ENCODE measurements around the gene ELL2.
"Not testable (repeated sequence)": the region's sequence is repeated elsewhere in the genome, so short reads cannot be mapped to it uniquely, and the experiment has no call there.

ELL2 gene

GRCh38 chr5:95861221-95861863 is 100.3 kb downstream of the ELL2 start:
- peak overlapping the region; percentile 92 for H3K27ac Mint-ChIP-seq

GRCh38 chr5:95859661-95860060 is 102.0 kb downstream of the ELL2 start:
- peaks cover 37 to 55% of the 10 kb centered on the region in 2 donors for H3K4me1 Mint-ChIP-seq
- H3K9me3 Mint-ChIP-seq, result no peaks in the 10 kb centered on the region
- ATAC-seq (replicated peaks), result no peak
- H3K27me3 Mint-ChIP-seq, result no peaks in the 10 kb centered on the region
- no peak for DNase-seq
- H3K36me3 Mint-ChIP-seq, result no peaks in the 10 kb centered on the region
- H3K4me3 Mint-ChIP-seq, result peak overlapping the region in 1 of 2 donors; percentile 12
- H3K27ac Mint-ChIP-seq, result no peak overlapping the region

More at GRCh38 chr5:95861221-95861863, 100.3 kb downstream of the ELL2 start:
- peak; percentile 35 for DNase-seq
- H3K27me3 Mint-ChIP-seq, result no peaks in the 10 kb centered on the region
- H3K4me1 Mint-ChIP-seq, result peaks cover 41 to 59% of the 10 kb centered on the region in 2 donors
- H3K4me3 Mint-ChIP-seq, result peak overlapping the region; percentile 61 to 76
- no peaks in the 10 kb centered on the region for H3K36me3 Mint-ChIP-seq
- ATAC-seq (replicated peaks), result peak; percentile 23 to 58
- no peaks in the 10 kb centered on the region for H3K9me3 Mint-ChIP-seq

GRCh38 chr5:95858661-95859595 is 102.7 kb downstream of the ELL2 start:
- H3K27me3 Mint-ChIP-seq, result no peaks in the 10 kb centered on the region
- peak; percentile 91 to 92 for ATAC-seq (replicated peaks)
- peaks cover 37 to 55% of the 10 kb centered on the region in 2 donors for H3K4me1 Mint-ChIP-seq
- H3K27ac Mint-ChIP-seq, result peak overlapping the region; percentile 86
- no peaks in the 10 kb centered on the region for H3K9me3 Mint-ChIP-seq
- H3K36me3 Mint-ChIP-seq, result no peaks in the 10 kb centered on the region
- peak overlapping the region; percentile 72 to 74 for H3K4me3 Mint-ChIP-seq
- peak; percentile 84 for DNase-seq

DNA sequence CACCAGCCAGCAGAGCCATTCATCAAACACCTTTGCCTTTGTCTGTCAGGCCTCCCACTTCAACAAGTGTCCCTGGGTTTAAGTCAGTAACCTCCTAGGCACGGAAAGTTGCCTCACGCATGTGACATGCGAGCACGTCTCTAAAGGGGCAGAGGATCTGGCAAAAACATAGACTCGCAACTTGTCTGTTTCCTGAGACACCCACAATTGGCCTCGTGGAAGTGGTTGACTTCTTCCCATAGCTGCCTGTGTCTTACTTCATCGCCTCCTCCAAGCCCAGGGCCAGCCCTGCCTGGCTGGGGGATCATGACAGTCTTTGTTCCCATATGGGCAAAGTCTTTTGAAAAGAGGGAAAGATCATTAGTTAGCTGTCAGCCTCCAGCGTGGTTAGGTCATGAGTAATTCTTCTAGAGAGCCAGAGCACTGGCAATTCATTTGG is 103.6 kb downstream of the ELL2 start:
- Mint-ChIP-seq H3K36me3 (no peaks in the 10 kb centered on the region), H3K27ac (no peak overlapping the region), H3K4me3 (no peak overlapping the region), H3K4me1 (peaks cover 34 to 50% of the 10 kb centered on the region in 2 donors), H3K9me3 (no peaks in the 10 kb centered on the region), H3K27me3 (no peaks in the 10 kb centered on the region)
- DNase-seq (no peak), ATAC-seq (replicated peaks) (no peak)

- Mint-ChIP-seq H3K27ac (no peak overlapping the region), H3K4me1 (peaks cover 27 to 43% of the 10 kb centered on the region in 2 donors), H3K4me3 (no peak overlapping the region), H3K36me3 (no peaks in the 10 kb centered on the region), H3K9me3 (no peaks in the 10 kb centered on the region), H3K27me3 (no peaks in the 10 kb centered on the region)
- DNase-seq (no peak), ATAC-seq (replicated peaks) (no peak)
Measured at GRCh38 chr5:95857185-95857945, 104.3 kb downstream of the ELL2 start.

GRCh38 chr5:95856501-95856981 is 105.1 kb downstream of the ELL2 start:
- Mint-ChIP-seq H3K4me1 (peaks cover 22 to 35% of the 10 kb centered on the region in 2 donors), H3K27me3 (no peaks in the 10 kb centered on the region), H3K36me3 (no peaks in the 10 kb centered on the region), H3K4me3 (no peak overlapping the region), H3K9me3 (no peaks in the 10 kb centered on the region), H3K27ac (no peak overlapping the region)
- DNase-seq, result no peak
- ATAC-seq (replicated peaks), result no peak

DNA sequence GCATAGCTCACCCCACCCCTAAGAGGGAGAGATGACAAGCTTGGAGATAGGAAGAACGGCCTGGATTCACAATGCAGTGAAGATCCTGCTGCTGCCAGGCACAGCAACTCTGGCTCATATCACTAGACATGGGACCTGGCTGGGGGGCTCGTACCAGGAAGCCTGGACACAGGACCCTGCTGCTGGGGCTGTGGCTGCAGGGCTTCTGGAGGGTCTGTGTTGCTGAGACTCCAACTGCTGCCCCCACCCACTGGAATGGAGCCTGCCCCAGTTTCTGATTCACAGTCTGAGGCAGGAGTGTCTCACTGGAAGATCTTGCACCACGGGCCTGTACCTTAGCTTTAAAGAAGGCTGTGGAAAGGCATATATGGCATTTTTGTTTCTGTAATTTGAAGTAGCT is 108.2 kb downstream of the ELL2 start:
- DNase-seq, result no peak
- Mint-ChIP-seq H3K4me1 (peaks cover 3 to 4% of the 10 kb centered on the region in 2 donors), H3K36me3 (no peaks in the 10 kb centered on the region), H3K9me3 (no peaks in the 10 kb centered on the region), H3K4me3 (no peak overlapping the region), H3K27me3 (no peaks in the 10 kb centered on the region), H3K27ac (no peak overlapping the region)
- no peak for ATAC-seq (replicated peaks)

- H3K27me3 Mint-ChIP-seq, result no peaks in the 10 kb centered on the region
- DNase-seq (no peak), ATAC-seq (replicated peaks) (no peak)
Measured at GRCh38 chr5:95852567-95852966, 109.1 kb downstream of the ELL2 start.

DNA sequence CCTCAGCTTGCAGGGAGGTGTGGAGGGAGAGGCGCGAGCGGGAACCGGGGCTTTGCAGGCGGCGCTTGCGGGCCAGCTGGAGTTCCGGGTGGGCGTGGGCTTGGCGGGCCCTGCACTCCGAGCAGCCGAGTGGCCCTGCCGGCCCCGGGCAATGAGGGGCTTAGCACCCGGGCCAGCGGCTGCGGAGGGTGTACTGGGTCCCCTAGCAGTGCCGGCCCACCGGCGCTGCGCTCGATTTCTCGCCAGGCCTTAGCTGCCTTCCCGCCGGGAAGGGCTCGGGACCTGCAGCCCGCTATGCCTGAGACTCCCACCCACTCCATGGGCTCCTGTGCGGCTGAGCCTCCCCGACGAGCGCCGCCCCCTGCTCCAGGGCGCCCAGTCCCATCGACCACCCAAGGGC is 110.5 kb downstream of the ELL2 start:
- H3K4me1 Mint-ChIP-seq; H3K36me3 Mint-ChIP-seq; H3K4me3 Mint-ChIP-seq; H3K27ac Mint-ChIP-seq; DNase-seq; H3K27me3 Mint-ChIP-seq; ATAC-seq (replicated peaks); H3K9me3 Mint-ChIP-seq: not testable (repeated sequence)

More at GRCh38 chr5:95852567-95852966, 109.1 kb downstream of the ELL2 start:
- no peak overlapping the region for H3K4me3 Mint-ChIP-seq
- no peak overlapping the region for H3K27ac Mint-ChIP-seq
- peaks cover 0 to 2% of the 10 kb centered on the region in 2 donors for H3K4me1 Mint-ChIP-seq
- H3K9me3 Mint-ChIP-seq, result no peaks in the 10 kb centered on the region
- H3K36me3 Mint-ChIP-seq, result no peaks in the 10 kb centered on the region

DNA sequence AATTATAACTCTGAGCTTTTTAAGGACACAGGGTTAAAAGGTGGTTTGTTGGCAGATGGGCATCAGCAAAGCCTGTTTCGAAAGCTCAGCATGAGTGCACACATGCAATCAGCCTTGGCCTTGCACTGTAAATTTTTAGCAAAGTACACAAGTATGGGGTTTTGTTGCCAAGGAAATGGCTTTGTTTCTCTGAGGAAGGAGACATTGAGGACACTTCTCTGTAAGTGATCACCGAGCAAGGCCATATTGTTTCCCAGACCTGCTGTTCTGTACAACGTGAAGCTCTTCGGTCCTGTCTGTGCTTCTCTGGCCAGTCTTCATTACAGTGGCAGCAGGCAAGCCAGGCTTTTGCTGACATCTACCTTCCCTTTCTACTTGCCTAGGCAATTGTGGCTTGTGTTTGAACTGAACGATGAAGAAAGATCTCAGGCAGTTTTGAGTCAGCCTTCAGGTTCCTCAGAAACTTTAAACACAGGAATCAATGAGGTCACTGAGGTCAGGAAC is 111.2 kb downstream of the ELL2 start:
- H3K27me3 Mint-ChIP-seq, result no peaks in the 10 kb centered on the region
- H3K36me3 Mint-ChIP-seq, result no peaks in the 10 kb centered on the region
- H3K4me3 Mint-ChIP-seq, result no peak overlapping the region
- no peak overlapping the region for H3K27ac Mint-ChIP-seq
- H3K4me1 Mint-ChIP-seq, result no peaks in the 10 kb centered on the region
- DNase-seq, result no peak
- no peak for ATAC-seq (replicated peaks)
- H3K9me3 Mint-ChIP-seq, result no peaks in the 10 kb centered on the region

GRCh38 chr5:95848701-95849100 is 113.0 kb downstream of the ELL2 start:
- ATAC-seq (replicated peaks), result no peak
- H3K9me3 Mint-ChIP-seq, result no peaks in the 10 kb centered on the region
- no peaks in the 10 kb centered on the region for H3K4me1 Mint-ChIP-seq
- H3K27me3 Mint-ChIP-seq, result no peaks in the 10 kb centered on the region
- no peaks in the 10 kb centered on the region for H3K36me3 Mint-ChIP-seq
- no peak overlapping the region for H3K4me3 Mint-ChIP-seq
- no peak for DNase-seq
- no peak overlapping the region for H3K27ac Mint-ChIP-seq

DNA sequence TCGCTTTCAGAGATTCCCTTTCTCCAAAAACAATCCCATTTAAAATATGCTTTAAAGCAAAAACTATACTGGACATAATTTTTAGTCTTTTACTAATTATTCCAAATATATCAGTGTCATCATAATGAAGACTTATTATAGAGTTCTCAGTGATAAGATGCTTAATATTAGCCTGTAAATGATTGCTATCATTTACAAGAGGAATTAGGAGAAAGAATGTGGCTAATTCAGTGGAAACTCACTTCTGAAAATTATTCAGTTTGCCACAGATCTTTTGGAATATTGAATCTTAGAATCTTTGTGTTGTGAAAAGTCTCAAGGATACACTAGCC is 114.4 kb downstream of the ELL2 start:
- H3K36me3 Mint-ChIP-seq, result no peaks in the 10 kb centered on the region
- no peak overlapping the region for H3K4me3 Mint-ChIP-seq
- H3K9me3 Mint-ChIP-seq, result no peaks in the 10 kb centered on the region
- H3K27me3 Mint-ChIP-seq, result no peaks in the 10 kb centered on the region
- no peak overlapping the region for H3K27ac Mint-ChIP-seq
- H3K4me1 Mint-ChIP-seq, result peaks cover 10 to 12% of the 10 kb centered on the region in 2 donors
- ATAC-seq (replicated peaks), result no peak
- no peak for DNase-seq

DNA sequence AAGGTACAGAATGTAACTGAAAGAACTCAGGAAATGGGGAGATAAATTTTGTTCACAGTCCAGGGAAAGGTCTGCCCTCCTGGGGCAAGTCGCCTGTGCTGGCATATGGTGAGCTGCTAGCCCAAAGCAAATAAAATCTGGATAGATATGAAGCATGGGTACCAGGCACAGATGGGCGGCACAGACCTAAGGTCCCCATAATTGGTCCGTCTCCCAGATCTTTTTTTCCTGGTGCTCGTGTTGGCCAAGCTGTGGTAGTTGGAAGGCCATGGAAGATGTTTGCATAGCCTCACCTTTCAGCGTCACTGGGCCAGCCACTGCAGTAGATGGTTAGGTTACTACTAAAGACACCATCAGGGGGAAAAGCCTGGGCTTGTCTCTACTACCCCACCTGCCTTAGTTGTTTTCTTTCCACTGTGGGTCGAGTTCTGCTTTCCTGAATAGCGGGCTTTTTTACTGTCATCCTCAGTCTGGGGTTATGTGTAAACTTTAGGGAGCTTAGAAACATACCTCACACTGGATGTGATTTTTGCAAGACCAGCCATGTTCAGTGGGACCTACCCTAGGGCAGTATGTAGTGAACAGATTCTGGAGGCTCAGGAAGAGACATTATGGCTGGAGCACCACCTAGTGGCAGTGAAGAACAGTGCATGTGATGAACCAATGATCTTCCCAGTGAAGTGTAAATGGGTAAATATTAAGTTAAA is 114.9 kb downstream of the ELL2 start:
- Mint-ChIP-seq H3K27ac (no peak overlapping the region), H3K4me1 (peaks cover 11 to 12% of the 10 kb centered on the region in 2 donors), H3K36me3 (no peaks in the 10 kb centered on the region), H3K4me3 (no peak overlapping the region), H3K9me3 (no peaks in the 10 kb centered on the region), H3K27me3 (no peaks in the 10 kb centered on the region)
- ATAC-seq (replicated peaks) (peak; percentile 58 to 69), DNase-seq (peak; percentile 49)

Data from stimulated activated naive B cell treated with anti-CD40 and anti-IgM and Interleukin-4, amounts not matched to agents 10 μg/mL and 1 μg/mL and 100 μg/mL, for 72 hours (primary cell).